Activated gamma-delta T cell treated with anti-CD3 and anti-CD28 coated beads, Interleukin-2, amount 50 U/mL, for 16 hours (primary cell): Measurements from ENCODE around the gene SLC51A.
A peak's percentile ranks its signal among the peaks of the same experiment; 100 is the strongest.
"Not testable (repeated sequence)": the region's sequence is repeated elsewhere in the genome, so short reads cannot be mapped to it uniquely, and the experiment has no call there.

Experiments used
- DNase-seq: peaks from one replicate; pipeline ENCODE4 v3.0.0-alpha.2; 2020; ENCODE audit warnings: low read depth

Gene SLC51A

GRCh38 chr3:196216089-196216564 lies at the start of gene SLC51A:
SLC51A (plus strand) TSS chr3:196216534; CDS start chr3:196216713, 179 bp downstream.
- DNase-seq = no peak

GRCh38 chr3:196166741-196167140 lies 49.6 kb upstream of the SLC51A start:
- no peak for DNase-seq

GRCh38 chr3:196168808-196169391 lies 47.4 kb upstream of the SLC51A start:
- no peak for DNase-seq

DNA sequence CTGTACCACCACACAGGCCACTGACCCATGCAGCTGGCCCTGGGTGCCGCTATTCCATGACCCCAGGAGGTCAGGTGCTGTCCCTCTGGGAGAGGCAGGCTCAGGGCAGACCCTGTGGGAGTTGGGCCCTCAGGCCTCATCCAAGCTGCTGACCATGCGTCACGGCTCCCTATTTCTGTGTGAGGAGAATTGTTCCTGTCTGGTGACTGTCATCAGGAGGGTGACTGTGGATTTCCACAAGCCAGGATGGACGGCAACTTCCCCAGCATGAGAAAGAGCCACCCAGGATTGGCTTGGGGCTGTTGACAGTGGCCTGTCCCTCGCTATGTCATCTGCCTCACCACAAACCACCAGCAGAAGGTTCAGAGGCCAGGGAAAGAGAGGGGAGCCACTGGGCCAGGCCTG lies 46.5 kb upstream of the SLC51A start:
- no peak for DNase-seq

DNA sequence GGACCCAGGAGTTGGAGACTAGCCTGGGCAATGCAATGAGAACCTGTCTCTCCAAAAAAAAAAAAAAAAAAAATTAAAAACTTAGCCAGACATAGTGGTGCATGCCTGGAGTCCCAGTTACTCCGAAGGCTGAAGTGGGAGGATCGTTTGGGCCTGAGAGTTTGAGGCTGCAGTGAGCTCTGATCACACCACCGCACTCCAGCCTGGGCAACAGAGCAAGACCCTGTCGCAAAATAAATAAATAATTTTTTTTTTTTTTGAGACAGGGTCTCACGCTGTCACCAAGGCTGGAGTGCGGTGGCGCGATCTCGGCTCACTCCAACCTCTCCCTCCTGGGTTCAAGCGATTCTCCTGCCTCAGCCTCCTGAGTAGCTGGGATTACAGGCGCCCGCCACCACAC lies 46.0 kb upstream of the SLC51A start:
- not testable (repeated sequence) for DNase-seq

GRCh38 chr3:196174652-196175051 lies 41.7 kb upstream of the SLC51A start:
- DNase-seq = no peak

GRCh38 chr3:196175116-196175625 lies 41.2 kb upstream of the SLC51A start:
- no peak for DNase-seq

DNA sequence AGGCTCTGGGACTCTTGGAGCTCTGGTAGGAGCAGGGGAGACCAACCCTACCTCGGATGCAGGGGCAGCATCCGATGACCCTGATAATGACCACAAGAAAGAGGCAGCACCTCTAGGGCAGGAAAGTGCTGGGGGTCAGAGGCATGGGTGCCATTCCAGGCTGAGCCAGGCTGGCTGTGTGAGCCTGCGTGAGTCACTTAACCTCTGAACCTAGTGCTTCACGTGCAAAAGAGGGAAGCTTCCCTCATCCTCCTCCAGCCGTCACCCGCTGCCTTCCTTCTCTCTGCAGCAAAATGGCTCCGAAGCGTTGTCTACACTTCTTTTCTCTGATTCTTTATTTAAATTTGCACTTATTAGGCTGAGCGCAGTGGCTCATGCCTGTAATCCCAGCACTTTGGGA lies 40.6 kb upstream of the SLC51A start:
- DNase-seq = no peak

DNA sequence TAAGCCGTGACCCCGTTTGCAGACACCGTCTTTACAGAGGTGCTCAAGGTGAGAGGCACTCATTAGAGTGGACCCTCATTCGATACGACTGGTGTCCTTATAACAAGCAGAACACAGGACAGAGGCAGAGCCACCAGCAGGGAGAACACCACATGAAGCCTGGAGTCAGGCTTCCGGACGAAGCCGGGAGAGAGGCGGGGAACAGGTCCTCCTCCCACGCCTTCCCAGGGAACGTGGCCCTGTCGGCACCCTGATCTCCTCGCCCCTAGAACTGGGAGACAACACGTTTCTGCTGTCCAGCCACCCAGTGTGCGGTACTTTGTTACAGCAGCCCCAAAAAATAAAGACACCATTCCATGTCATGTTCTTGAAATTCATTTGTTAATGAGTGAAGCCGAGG lies 38.8 kb upstream of the SLC51A start:
- no peak for DNase-seq

- DNase-seq = no peak
Observed at GRCh38 chr3:196177967-196178366, 38.4 kb upstream of the SLC51A start.

DNA sequence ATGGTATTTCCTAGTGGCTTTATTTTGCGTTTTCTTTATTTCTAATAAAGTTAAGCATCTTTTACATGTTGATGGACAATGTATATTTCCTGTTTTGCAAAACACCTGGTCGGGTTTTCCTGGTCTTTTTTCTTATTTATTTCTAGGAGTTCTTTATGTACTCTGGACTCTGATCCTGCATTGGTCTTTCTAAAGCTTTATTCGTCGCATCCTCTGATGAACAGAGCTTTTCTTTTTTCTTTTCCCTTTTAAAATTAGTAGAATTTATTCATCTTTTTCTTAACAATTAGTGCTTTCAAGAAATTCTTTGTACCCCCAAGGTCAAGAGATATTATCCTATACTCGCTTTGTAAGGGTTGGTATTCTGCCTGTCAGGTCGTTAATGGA lies 37.3 kb upstream of the SLC51A start:
- no peak for DNase-seq

DNA sequence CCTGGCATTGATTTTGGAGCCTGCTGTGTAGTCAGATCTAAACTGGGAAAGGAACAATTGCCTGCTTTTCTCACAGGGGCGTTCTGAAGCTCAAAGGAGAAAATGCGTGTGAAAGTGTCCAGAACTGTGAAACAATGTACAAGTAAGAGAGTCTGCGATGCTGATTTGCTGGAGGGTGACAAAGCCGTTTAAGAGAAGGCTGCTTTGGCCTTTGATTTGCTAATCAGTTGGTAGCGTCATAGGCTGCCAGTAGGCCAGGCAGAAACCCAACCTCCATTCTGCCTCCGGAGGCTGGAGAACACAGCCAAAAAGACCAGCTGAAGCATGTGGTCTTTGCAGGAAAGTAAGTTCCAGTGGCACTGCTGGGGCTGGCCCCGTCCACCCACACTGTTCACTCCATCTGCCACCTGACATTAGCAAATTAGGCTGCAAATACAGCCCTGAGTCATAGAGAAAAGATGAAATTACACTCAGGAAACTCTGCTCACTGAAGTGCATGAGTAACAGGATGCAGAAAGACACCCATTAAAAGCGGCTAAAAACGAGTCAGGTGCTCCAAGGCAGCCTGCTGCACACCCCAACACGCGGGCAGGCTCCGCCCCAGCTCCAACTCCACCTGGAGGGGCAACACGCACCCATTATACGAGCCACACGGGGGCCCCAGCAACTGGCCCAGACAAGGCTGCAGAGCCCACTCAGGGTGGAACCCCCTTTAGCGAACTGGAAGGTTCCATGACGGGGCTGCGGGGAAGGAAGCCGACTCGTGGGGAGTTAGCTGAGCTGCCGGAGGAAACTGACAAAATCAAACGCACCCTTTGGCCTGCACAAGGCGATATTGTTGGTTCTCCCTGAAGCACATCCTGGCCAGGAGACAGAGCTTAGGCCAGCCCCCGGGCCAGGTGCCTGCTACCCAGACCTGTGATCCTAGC lies 36.7 kb upstream of the SLC51A start:
- DNase-seq = peak; percentile 73

DNA sequence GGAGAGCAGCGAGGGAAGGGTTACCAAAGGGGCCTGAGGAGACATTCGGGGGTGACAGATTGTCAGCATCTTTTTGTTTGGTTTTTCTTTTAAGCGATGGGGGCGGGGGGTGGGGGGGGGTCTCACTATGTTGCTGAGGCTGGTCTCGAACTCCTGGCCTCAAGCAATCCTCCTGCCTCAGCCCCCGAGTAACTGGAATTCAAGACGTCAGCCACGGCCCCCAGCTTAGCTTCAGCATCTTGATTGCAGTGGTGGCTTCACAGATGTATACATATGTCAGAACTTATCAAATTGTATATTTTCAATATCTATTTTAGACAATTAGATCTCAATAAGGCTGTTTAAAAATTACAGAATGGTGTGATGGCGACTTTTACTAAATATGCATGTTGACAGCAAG lies 36.0 kb upstream of the SLC51A start:
- no peak for DNase-seq

- no peak for DNase-seq
Observed at GRCh38 chr3:196181127-196181546, 35.2 kb upstream of the SLC51A start.

DNA sequence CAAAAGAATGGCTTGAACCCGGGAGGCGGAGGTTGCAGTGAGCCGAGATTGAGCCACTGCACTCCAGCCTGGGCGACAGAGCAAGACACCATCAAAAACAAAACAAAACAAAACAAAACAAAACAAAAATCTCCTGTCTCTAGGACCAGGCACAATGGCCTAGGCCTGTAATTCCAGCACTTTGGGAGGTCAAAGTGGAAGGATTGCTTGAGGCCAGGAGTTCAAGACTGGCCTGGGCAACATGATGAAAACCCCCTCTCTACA lies 32.2 kb upstream of the SLC51A start:
- not testable (repeated sequence) for DNase-seq

DNA sequence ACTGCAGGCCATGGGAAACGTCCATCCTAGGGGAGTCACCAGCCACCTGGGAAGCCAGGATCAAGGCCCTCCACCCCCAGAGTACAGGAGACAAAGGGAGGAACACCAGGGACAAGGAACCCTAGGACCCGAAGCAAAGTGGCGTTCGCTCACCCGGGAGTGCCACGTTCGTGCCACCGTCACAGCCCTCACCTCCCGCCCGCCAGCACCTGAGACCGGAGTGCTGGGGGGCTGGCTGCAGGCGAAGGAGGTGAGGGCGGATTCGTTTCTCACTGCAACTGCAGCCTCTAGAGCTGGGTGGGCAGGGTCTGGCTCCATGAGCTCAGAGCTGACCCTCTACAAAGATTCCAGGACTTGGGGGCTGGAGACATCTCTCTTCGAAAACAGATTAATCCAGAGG lies 31.5 kb upstream of the SLC51A start:
- no peak for DNase-seq

- no peak for DNase-seq
Observed at GRCh38 chr3:196186651-196187573, 29.4 kb upstream of the SLC51A start.

DNA sequence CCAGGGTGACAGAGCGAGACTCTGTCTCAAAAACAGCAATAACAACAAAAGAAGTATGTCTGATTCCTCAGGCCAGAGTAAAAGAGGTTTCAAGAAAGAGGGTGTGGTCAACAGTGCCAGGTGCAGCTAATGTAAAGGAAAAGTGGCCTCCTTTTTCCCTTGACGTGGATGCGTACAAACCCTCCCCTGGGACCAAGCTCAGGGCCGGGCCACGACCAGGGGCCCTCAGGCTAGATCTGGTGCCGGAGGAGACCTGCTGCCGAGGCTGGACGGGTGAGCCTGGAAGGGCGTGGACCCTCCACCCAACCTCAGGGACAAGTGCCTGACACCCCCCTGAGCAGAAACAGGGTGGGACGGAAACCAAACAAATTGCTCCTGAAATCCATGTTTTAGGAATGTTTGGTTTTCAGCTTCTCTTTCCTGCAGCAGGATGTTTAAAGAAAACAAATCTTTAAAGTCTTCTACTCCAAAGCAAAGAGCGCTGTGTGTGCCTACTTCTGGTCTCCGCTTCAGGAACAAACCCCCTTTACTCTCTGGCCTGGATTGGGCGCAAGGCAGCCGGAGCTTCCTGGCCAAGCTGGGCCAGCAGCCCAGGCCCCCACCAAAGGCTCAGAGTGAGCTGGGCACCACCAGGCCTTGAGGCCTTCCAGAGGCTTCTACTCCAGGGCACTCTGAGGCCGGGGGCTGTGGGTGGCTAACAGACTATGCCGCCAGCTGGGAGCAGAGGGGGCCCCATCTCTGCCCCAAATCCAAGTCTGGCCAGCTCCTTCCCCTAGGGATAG lies 26.6 kb upstream of the SLC51A start:
- DNase-seq = no peak

- DNase-seq = peak; percentile 25
Observed at GRCh38 chr3:196192036-196192523, 24.3 kb upstream of the SLC51A start.

DNA sequence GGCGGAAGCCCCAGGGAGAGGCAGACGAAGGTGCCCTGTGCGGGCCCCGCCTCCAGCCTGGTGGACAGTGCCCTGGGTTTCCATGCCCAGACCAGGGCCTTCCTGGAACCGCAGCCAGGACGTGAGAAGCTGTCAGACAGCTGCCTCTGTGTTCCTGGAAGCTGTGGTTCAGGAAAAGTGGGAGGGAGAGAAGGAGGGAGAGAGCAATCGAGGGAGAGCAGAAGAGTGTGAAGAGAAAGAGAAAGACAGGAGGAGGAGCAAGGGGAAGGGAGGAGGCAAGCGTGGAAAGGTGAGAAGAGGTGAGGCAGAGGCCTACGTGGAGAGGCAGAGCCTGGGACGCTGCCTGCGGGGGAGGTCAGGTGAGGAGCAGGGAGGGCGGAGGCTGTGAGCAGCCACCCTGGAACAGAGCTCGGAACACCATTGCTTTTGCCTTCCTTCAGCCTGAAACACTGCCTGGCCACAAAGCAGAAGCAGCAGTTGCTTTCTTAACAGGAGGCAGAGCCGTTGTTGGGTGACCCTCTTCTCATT lies 23.7 kb upstream of the SLC51A start:
- DNase-seq = no peak

- DNase-seq = no peak
Observed at GRCh38 chr3:196193133-196193735, 23.1 kb upstream of the SLC51A start.
